HepG2 (cell line): ENCODE data around the gene SLC35F3.

Experiments
- EZH2 ChIP-seq: conservative IDR thresholded peaks from 2 replicates; pipeline ENCODE4 v1.6.1; 2012; ENCODE audit warnings: mild to moderate bottlenecking, low read depth, low read length, moderate library complexity
- POLR2AphosphoS2 ChIP-seq: IDR thresholded peaks from 2 replicates; pipeline ENCODE4 v1.6.1; 2011; ENCODE audit warnings: low read depth, low read length, improper control_type of control experiment

- no peak for TF ChIP-seq EZH2
- no peak for TF ChIP-seq POLR2AphosphoS2
These were observed 398.0 kb downstream of the SLC35F3 start for GRCh38 chr1:234302354-234302962.
